ENCODE results near the gene SCG3. TPM values are rescaled to one million over a fixed set of nuclear protein-coding genes. Genes with fewer than 3 reads are reported as not detected.
"Not testable (repeated sequence)": the region's sequence is repeated elsewhere in the genome, so short reads cannot be mapped to it uniquely, and the experiment has no call there.

SCG3 gene
- not detected for total RNA-seq

GRCh38 chr15:51681303-51681963 lies at the start of gene SCG3:
TSS of gene SCG3 (plus strand) at chr15:51681503. CDS start at chr15:51681756, 253 bp downstream.
- intact Hi-C loops (cut with DNase I): no loop called here
- peak; percentile 9 to 68 for DNase-seq (ENCODE audit: low spot score in 2 of 2)
- H3K4me3 ChIP-seq: no peak within 1 kb of the TSS
- TF ChIP-seq, protein P1, sequence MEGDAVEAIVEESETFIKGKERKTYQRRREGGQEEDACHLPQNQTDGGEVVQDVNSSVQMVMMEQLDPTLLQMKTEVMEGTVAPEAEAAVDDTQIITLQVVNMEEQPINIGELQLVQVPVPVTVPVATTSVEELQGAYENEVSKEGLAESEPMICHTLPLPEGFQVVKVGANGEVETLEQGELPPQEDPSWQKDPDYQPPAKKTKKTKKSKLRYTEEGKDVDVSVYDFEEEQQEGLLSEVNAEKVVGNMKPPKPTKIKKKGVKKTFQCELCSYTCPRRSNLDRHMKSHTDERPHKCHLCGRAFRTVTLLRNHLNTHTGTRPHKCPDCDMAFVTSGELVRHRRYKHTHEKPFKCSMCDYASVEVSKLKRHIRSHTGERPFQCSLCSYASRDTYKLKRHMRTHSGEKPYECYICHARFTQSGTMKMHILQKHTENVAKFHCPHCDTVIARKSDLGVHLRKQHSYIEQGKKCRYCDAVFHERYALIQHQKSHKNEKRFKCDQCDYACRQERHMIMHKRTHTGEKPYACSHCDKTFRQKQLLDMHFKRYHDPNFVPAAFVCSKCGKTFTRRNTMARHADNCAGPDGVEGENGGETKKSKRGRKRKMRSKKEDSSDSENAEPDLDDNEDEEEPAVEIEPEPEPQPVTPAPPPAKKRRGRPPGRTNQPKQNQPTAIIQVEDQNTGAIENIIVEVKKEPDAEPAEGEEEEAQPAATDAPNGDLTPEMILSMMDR (IDR thresholded peaks at IDR 0.05): no peak
- H3K4me1 ChIP-seq: no peaks in the 10 kb centered on the region
- no peaks in the 10 kb centered on the region for H3K36me3 ChIP-seq
- H3K9me3 ChIP-seq: no peaks in the 10 kb centered on the region
- H3K27ac ChIP-seq: no peak within 1 kb of the TSS
- no peaks in the 10 kb centered on the region for H3K27me3 ChIP-seq

DNA sequence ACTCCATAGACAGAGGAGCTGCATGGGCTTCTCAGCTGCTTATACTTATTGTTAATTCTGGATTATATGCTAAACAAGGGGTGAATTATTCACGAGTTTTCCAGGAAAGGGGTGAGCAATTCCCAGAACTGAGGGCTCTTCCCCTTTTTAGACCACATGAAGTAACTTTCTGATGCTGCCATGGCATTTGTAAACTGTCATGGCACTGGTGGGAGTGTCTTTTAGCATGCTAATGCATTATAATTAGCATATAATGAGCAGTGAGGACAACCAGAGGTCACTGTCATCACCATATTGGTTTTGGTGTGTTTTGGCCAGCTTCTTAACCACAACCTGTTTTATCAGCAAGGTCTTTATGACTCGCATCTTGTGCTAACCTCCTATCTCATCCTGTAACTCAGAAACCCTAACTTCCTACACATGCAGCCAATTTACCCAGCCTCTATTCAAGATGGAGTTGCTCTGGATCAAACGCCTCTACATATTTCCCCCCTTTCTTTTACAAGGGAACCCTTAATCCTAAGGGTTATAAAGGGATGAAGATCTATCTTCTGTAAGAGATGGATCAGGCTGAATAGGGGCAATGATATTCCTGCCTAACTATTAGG lies 46.6 kb upstream of the SCG3 start:
- DNase-seq (ENCODE audit: low spot score in 2 of 2): no peak
- H3K4me1 ChIP-seq: no peaks in the 10 kb centered on the region
- no peaks in the 10 kb centered on the region for H3K27me3 ChIP-seq
- H3K27ac ChIP-seq: no peak overlapping the region
- no peak overlapping the region for H3K4me3 ChIP-seq
- no peaks in the 10 kb centered on the region for H3K36me3 ChIP-seq
- H3K9me3 ChIP-seq: no peaks in the 10 kb centered on the region
- TF ChIP-seq, protein P1 (IDR thresholded peaks at IDR 0.05): no peak
- intact Hi-C loops (cut with DNase I): no loop called here

GRCh38 chr15:51641490-51642130 lies 39.7 kb upstream of the SCG3 start:
- no peak for DNase-seq (ENCODE audit: low spot score in 2 of 2)
- H3K27me3 ChIP-seq: no peaks in the 10 kb centered on the region
- no peaks in the 10 kb centered on the region for H3K36me3 ChIP-seq
- H3K27ac ChIP-seq: no peak overlapping the region
- TF ChIP-seq, protein P1 (IDR thresholded peaks at IDR 0.05): no peak
- H3K4me1 ChIP-seq: no peaks in the 10 kb centered on the region
- no peaks in the 10 kb centered on the region for H3K9me3 ChIP-seq
- intact Hi-C loops (cut with DNase I): no loop called here
- no peak overlapping the region for H3K4me3 ChIP-seq

DNA sequence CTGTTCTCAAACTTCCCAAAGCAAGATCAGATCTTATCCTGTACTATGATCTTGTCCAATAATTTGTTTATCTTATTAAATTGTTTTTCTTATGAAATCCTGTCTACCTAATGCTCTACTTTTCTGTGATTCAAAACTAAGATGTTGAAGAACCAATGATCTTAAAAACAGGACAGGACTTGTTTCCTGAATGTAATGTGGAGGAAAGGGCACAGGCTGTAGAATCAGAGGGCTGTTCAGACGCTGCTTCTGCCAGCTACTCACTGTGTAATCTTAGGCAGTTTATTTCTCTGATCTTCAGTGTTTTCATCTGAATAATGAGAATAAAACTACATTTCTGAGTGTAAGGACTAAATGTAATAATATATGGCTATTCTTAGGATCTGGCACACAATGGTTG lies 38.6 kb upstream of the SCG3 start:
- Histone ChIP-seq H3K4me3 (no peak overlapping the region), H3K9me3 (no peaks in the 10 kb centered on the region), H3K27me3 (no peaks in the 10 kb centered on the region), H3K4me1 (no peaks in the 10 kb centered on the region), H3K36me3 (no peaks in the 10 kb centered on the region), H3K27ac (no peak overlapping the region)
- DNase-seq (ENCODE audit: low spot score in 2 of 2): no peak
- intact Hi-C loops (cut with DNase I): no loop called here
- TF ChIP-seq, protein P1 (IDR thresholded peaks at IDR 0.05): no peak

GRCh38 chr15:51647128-51647562 lies 34.2 kb upstream of the SCG3 start:
- intact Hi-C loops (cut with DNase I): no loop called here
- Histone ChIP-seq H3K36me3 (no peaks in the 10 kb centered on the region), H3K27ac (no peak overlapping the region), H3K27me3 (no peaks in the 10 kb centered on the region), H3K4me1 (no peaks in the 10 kb centered on the region), H3K4me3 (no peak overlapping the region), H3K9me3 (no peaks in the 10 kb centered on the region)
- DNase-seq (ENCODE audit: low spot score in 2 of 2): peak; percentile 17 to 70
- TF ChIP-seq, protein P1 (IDR thresholded peaks at IDR 0.05): no peak

GRCh38 chr15:51648101-51648500 lies 33.2 kb upstream of the SCG3 start:
- intact Hi-C loops (cut with DNase I); H3K27me3 ChIP-seq: not testable (repeated sequence)

DNA sequence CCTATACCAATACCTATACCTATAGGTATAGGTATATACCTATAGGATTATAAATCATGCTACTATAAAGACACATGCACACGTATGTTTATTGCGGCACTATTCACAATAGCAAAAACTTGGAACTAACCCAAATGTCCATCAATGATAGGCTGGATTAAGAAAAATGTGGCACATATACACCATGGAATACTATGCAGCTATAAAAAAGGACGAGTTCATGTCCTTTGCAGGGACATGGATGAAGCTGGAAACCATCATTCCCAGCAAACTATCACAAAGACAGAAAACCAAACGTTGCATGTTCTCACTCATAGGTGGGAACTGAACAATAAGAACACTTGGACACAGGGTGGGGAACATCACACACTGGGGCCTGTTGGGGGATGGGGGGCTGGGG lies 32.7 kb upstream of the SCG3 start:
- intact Hi-C loops (cut with DNase I); H3K36me3 ChIP-seq: not testable (repeated sequence)

More at GRCh38 chr15:51648101-51648500, 33.2 kb upstream of the SCG3 start:
- H3K9me3 ChIP-seq; H3K36me3 ChIP-seq; H3K4me1 ChIP-seq; DNase-seq (ENCODE audit: low spot score in 2 of 2); H3K27ac ChIP-seq; H3K4me3 ChIP-seq: not testable (repeated sequence)

More for the DNA sequence above, 32.7 kb upstream of the SCG3 start:
- not testable (repeated sequence) for H3K4me3 ChIP-seq; DNase-seq (ENCODE audit: low spot score in 2 of 2); H3K9me3 ChIP-seq; H3K27me3 ChIP-seq; H3K4me1 ChIP-seq; H3K27ac ChIP-seq
